H9 (cell line): ENCODE measurements around the gene MB21D2. TPM values are rescaled to one million over a fixed set of nuclear protein-coding genes. Genes with fewer than 3 reads are reported as not detected.
A peak's percentile ranks its signal among the peaks of the same experiment; 100 is the strongest.

Experiments
- DNase-seq: peaks from one replicate; pipeline ENCODE4 v3.0.0-alpha.2; 2017
- H2AFZ ChIP-seq: one replicate; pipeline ENCODE4 v1.6.1; 2013; ENCODE audit warnings: mild to moderate bottlenecking, low read length, control low read depth, moderate library complexity
- H2AK5ac ChIP-seq: 2 replicates; pipeline ENCODE4 v1.6.1; 2013; ENCODE audit warnings: low read length, control low read depth, mixed read lengths; ENCODE audit not compliant: insufficient read length
- H2BK120ac ChIP-seq: one replicate; pipeline ENCODE4 v1.6.1; 2013; ENCODE audit warnings: low read depth, mild to moderate bottlenecking, low read length, control low read depth, inconsistent platforms; ENCODE audit not compliant: poor library complexity, severe bottlenecking
- H2BK12ac ChIP-seq: 2 replicates; pipeline ENCODE4 v1.6.1; 2013; ENCODE audit warnings: low read length, control low read depth, mixed read lengths, low read depth; ENCODE audit not compliant: insufficient read length
- H2BK15ac ChIP-seq: 2 replicates; pipeline ENCODE4 v1.6.1; 2013; ENCODE audit warnings: low read depth, low read length, control low read depth
- H2BK20ac ChIP-seq: one replicate; pipeline ENCODE4 v1.6.1; 2013; ENCODE audit warnings: low read depth, mild to moderate bottlenecking, low read length, control low read depth, inconsistent platforms; ENCODE audit not compliant: poor library complexity, severe bottlenecking
- H2BK5ac ChIP-seq: 2 replicates; pipeline ENCODE4 v1.6.1; 2013; ENCODE audit warnings: low read length, control low read depth, mixed read lengths; ENCODE audit not compliant: insufficient read length
- H3K14ac ChIP-seq: 2 replicates; pipeline ENCODE4 v1.6.1; 2013; ENCODE audit warnings: low read length, control low read depth; ENCODE audit not compliant: insufficient read depth
- H3K18ac ChIP-seq: 2 replicates; pipeline ENCODE4 v1.6.1; 2013; ENCODE audit warnings: low read depth, mild to moderate bottlenecking, mixed read lengths, low read length, control low read depth; ENCODE audit not compliant: insufficient read length
- H3K23ac ChIP-seq: 2 replicates; pipeline ENCODE4 v1.6.1; 2013; ENCODE audit warnings: low read length, control low read depth, mixed read lengths, low read depth; ENCODE audit not compliant: insufficient read length
- H3K23me2 ChIP-seq: 2 replicates; pipeline ENCODE4 v1.6.1; 2013; ENCODE audit warnings: low read depth, mild to moderate bottlenecking, mixed read lengths, low read length, control low read depth; ENCODE audit not compliant: insufficient read length, poor library complexity, severe bottlenecking
- H3K27ac ChIP-seq: 2 replicates; pipeline ENCODE4 v1.5.1; 2013; ENCODE audit warnings: low read length, control low read depth, mixed read lengths, low read depth; ENCODE audit not compliant: insufficient read length
- H3K27me3 ChIP-seq: 2 replicates; pipeline ENCODE4 v1.6.1; 2013; ENCODE audit warnings: low read length, control low read depth, inconsistent platforms; ENCODE audit not compliant: insufficient read depth
- H3K4ac ChIP-seq: 2 replicates; pipeline ENCODE4 v1.6.1; 2013; ENCODE audit warnings: low read depth, mild to moderate bottlenecking, control low read depth, inconsistent platforms, low read length, moderate library complexity
- H3K4me1 ChIP-seq: 2 replicates; pipeline ENCODE4 v1.6.1; 2013; ENCODE audit warnings: low read length, control low read depth, inconsistent platforms; ENCODE audit not compliant: insufficient read depth
- H3K4me2 ChIP-seq: 2 replicates; pipeline ENCODE4 v1.6.1; 2013; ENCODE audit warnings: low read length, control low read depth, mixed read lengths; ENCODE audit not compliant: insufficient read length, insufficient read depth
- H3K56ac ChIP-seq: 2 replicates; pipeline ENCODE4 v1.6.1; 2013; ENCODE audit warnings: low read depth, mild to moderate bottlenecking, mixed read lengths, low read length, control low read depth; ENCODE audit not compliant: insufficient read length
- H3K79me1 ChIP-seq: 2 replicates; pipeline ENCODE4 v1.6.1; 2013; ENCODE audit warnings: low read depth, mild to moderate bottlenecking, moderate library complexity, low read length, control low read depth, inconsistent platforms; ENCODE audit not compliant: insufficient read depth, poor library complexity, severe bottlenecking
- H3K79me2 ChIP-seq: 2 replicates; pipeline ENCODE4 v1.6.1; 2013; ENCODE audit warnings: low read length, control low read depth, inconsistent platforms; ENCODE audit not compliant: insufficient read depth
- H3K9ac ChIP-seq: 2 replicates; pipeline ENCODE4 v1.6.1; 2013; ENCODE audit warnings: low read length, control low read depth, mixed read lengths; ENCODE audit not compliant: insufficient read length; ENCODE audit errors: extremely low read depth
- H3K9me3 ChIP-seq: one replicate; pipeline ENCODE4 v1.6.1; 2013; ENCODE audit warnings: low read depth, low read length, inconsistent platforms; ENCODE audit not compliant: control insufficient read depth
- H3T11ph ChIP-seq: one replicate; pipeline ENCODE4 v1.6.1; 2013; ENCODE audit warnings: mild to moderate bottlenecking, low read length, control low read depth, inconsistent platforms
- H4K20me1 ChIP-seq: one replicate; pipeline ENCODE4 v1.6.1; 2013; ENCODE audit not compliant: control insufficient read depth, insufficient read length, insufficient read depth
- H4K5ac ChIP-seq: 2 replicates; pipeline ENCODE4 v1.6.1; 2013; ENCODE audit warnings: low read depth, mild to moderate bottlenecking, mixed read lengths, low read length, control low read depth; ENCODE audit not compliant: insufficient read length
- H4K8ac ChIP-seq: replicated peaks from 2 replicates; pipeline ENCODE4 v1.6.1; 2013; ENCODE audit warnings: low read length, control low read depth, mixed read lengths, low read depth; ENCODE audit not compliant: insufficient read length
- H4K91ac ChIP-seq: 2 replicates; pipeline ENCODE4 v1.6.1; 2013; ENCODE audit warnings: low read depth, mild to moderate bottlenecking, moderate library complexity, mixed read lengths, low read length, control low read depth; ENCODE audit not compliant: insufficient read length
- H3K27ac Mint-ChIP-seq, 3 experiments: 2 replicates in 2 of 3; 3 replicates in 1 of 3; pipeline ENCODE4 v1.8.0; 2020 to 2021; ENCODE audit warnings: mixed read lengths in 3 of 3, mild to moderate bottlenecking in 1 of 3, moderate library complexity in 1 of 3
- H3K27me3 Mint-ChIP-seq: 2 replicates; pipeline ENCODE4 v1.8.0; 2021; ENCODE audit warnings: low read depth, mild to moderate bottlenecking, moderate library complexity, mixed read lengths
- H3K36me3 Mint-ChIP-seq, 3 experiments: 2 replicates in 2 of 3; 3 replicates in 1 of 3; pipeline ENCODE4 v1.8.0; 2020 to 2021; ENCODE audit warnings: low read depth in 3 of 3, mixed read lengths in 3 of 3; ENCODE audit not compliant: insufficient read depth in 1 of 3
- H3K4me1 Mint-ChIP-seq, 2 experiments: 2 replicates each; pipeline ENCODE4 v1.8.0; 2020; ENCODE audit warnings: mixed read lengths in 2 of 2
- H3K4me3 Mint-ChIP-seq, 2 experiments: 2 replicates in 1 of 2; 3 replicates in 1 of 2; pipeline ENCODE4 v1.8.0; 2020 to 2021; ENCODE audit warnings: mild to moderate bottlenecking in 2 of 2, mixed read lengths in 2 of 2, moderate library complexity in 1 of 2
- H3K9me3 Mint-ChIP-seq, 2 experiments: 2 replicates in 1 of 2; 3 replicates in 1 of 2; pipeline ENCODE4 v1.8.0; 2020; ENCODE audit warnings: mild to moderate bottlenecking in 2 of 2, mixed read lengths in 2 of 2, moderate library complexity in 1 of 2
- CTCF ChIP-seq: fragments of 200-600 bp; sonication (generic); conservative IDR thresholded peaks from 3 replicates; pipeline ENCODE4 v1.8.0; 2021; ENCODE audit warnings: antibody characterized with exemption, mild to moderate bottlenecking
- WGBS: extraction: QIAGEN DNeasy Blood & Tissue Kit; methylation state at CpG from one replicate; pipeline ENCODE4 v1.1.7; 2013; ENCODE audit warnings: missing lambda C conversion rate, low lambda C conversion rate, mixed read lengths; ENCODE audit not compliant: insufficient read length; ENCODE audit errors: extremely low coverage; 5-methylcytosine and 5-hydroxymethylcytosine counted together
- total RNA-seq: library from RNA; stranded (reverse); gene quantifications from 2 replicates; pipeline ENCODE4 v1.2.1, GENCODE V29; 2021

MB21D2 gene
- total RNA-seq, 1 experiment from 2014 or later, result 19.1 TPM

- no peaks in the 10 kb centered on the region; a peak in 1 of 5 replicates for H3K9me3 Mint-ChIP-seq
- Histone ChIP-seq H3K9ac (no peak overlapping the region), H2BK20ac (no peak overlapping the region), H3K23me2 (no peaks in the 10 kb centered on the region), H3K4ac (no peak overlapping the region), H3K18ac (no peak overlapping the region), H4K8ac (no peak overlapping the region), H3K4me1 (peaks cover 14% of the 10 kb centered on the region), H3K56ac (no peak overlapping the region), H4K20me1 (no peaks in the 10 kb centered on the region), H2BK120ac (no peak overlapping the region), H3K23ac (no peak overlapping the region), H3K27me3 (no peaks in the 10 kb centered on the region), H4K5ac (no peak overlapping the region), H2BK5ac (no peak overlapping the region), H3K79me1 (peaks cover 2% of the 10 kb centered on the region), H4K91ac (no peak overlapping the region), H2BK12ac (no peak overlapping the region), H3K14ac (no peak overlapping the region), H2AFZ (no peak overlapping the region), H2BK15ac (no peak overlapping the region), H3K27ac (no peak overlapping the region), H2AK5ac (no peak overlapping the region), H3K9me3 (no peaks in the 10 kb centered on the region), H3T11ph (no peak overlapping the region), H3K79me2 (peaks cover 16% of the 10 kb centered on the region; the same call in 1 of the 2 replicates), H3K4me2 (no peak overlapping the region)
- DNase-seq, result no peak
- peaks cover 56 to 59% of the 10 kb centered on the region in 2 experiments for H3K4me1 Mint-ChIP-seq
- TF ChIP-seq CTCF, result no peak
- H3K27ac Mint-ChIP-seq, result peak overlapping the region in 2 of 3 experiments; percentile 36 to 80; a peak in 3 of 7 replicates
- no peaks in the 10 kb centered on the region for H3K27me3 Mint-ChIP-seq
- H3K36me3 Mint-ChIP-seq, result no peaks in the 10 kb centered on the region; a peak in 1 of 7 replicates
- no peak overlapping the region for H3K4me3 Mint-ChIP-seq
- WGBS, result no CpG with 5 or more reads among the region's 9 CpGs
Observed at GRCh38 chr3:192887047-192887446, 30.6 kb downstream of the MB21D2 start.
